IPS-NIHi11 (cell line): Measurements from ENCODE around the gene NRF1.

Source experiments
- DNase-seq: peaks from one replicate; pipeline ENCODE4 v3.0.0; 2012; ENCODE audit warnings: mixed read lengths, low spot score

Gene NRF1

GRCh38 chr7:129771201-129771927, 159.8 kb downstream of the NRF1 start:
- no peak for DNase-seq

- peak; percentile 59 for DNase-seq
Observed at GRCh38 chr7:129771928-129772479, 160.5 kb downstream of the NRF1 start.

- no peak for DNase-seq
Observed at GRCh38 chr7:129772646-129773280, 161.2 kb downstream of the NRF1 start.

GRCh38 chr7:129773328-129773731, 161.8 kb downstream of the NRF1 start:
- no peak for DNase-seq

- DNase-seq: no peak
Observed at GRCh38 chr7:129773871-129774270, 162.4 kb downstream of the NRF1 start.

GRCh38 chr7:129774359-129774758, 162.8 kb downstream of the NRF1 start:
- DNase-seq: peak; percentile 55

- DNase-seq: no peak
Observed at GRCh38 chr7:129774871-129775694, 163.6 kb downstream of the NRF1 start.

- DNase-seq: peak; percentile 57
Observed at GRCh38 chr7:129775695-129776361, 164.3 kb downstream of the NRF1 start.

GRCh38 chr7:129776362-129776722, 164.8 kb downstream of the NRF1 start:
- DNase-seq: no peak

GRCh38 chr7:129777195-129777844, 165.8 kb downstream of the NRF1 start:
- no peak for DNase-seq

- DNase-seq: no peak
Observed at GRCh38 chr7:129777993-129778769, 166.7 kb downstream of the NRF1 start.

- peak; percentile 61 for DNase-seq
Observed at GRCh38 chr7:129778770-129779601, 167.5 kb downstream of the NRF1 start.

GRCh38 chr7:129779602-129780256, 168.2 kb downstream of the NRF1 start:
- peak; percentile 85 for DNase-seq

GRCh38 chr7:129780257-129780973, 168.9 kb downstream of the NRF1 start:
- peak; percentile 93 for DNase-seq

- no peak for DNase-seq
Observed at GRCh38 chr7:129780974-129781927, 169.7 kb downstream of the NRF1 start.

- DNase-seq: peak; percentile 77
Observed at GRCh38 chr7:129781928-129782817, 170.7 kb downstream of the NRF1 start.
